Fibroblast of mammary gland (primary cell): ENCODE measurements around the gene PUM2.

Experiments
- DNase-seq: peaks from one replicate; pipeline ENCODE4 v3.0.0-alpha.2; 2010; ENCODE audit warnings: low read depth
- H3K4me3 ChIP-seq: 2 replicates; pipeline ENCODE4 v1.5.1; 2011; ENCODE audit warnings: low read depth, mild to moderate bottlenecking, low read length, moderate library complexity; ENCODE audit not compliant: control insufficient read depth
- TF ChIP-seq, protein P1 (sequence below): conservative IDR thresholded peaks from 2 replicates; pipeline ENCODE4 v1.5.1; 2011; ENCODE audit warnings: low read depth, low read length, inconsistent platforms; ENCODE audit not compliant: control insufficient read depth, insufficient read depth

PUM2 gene

DNA sequence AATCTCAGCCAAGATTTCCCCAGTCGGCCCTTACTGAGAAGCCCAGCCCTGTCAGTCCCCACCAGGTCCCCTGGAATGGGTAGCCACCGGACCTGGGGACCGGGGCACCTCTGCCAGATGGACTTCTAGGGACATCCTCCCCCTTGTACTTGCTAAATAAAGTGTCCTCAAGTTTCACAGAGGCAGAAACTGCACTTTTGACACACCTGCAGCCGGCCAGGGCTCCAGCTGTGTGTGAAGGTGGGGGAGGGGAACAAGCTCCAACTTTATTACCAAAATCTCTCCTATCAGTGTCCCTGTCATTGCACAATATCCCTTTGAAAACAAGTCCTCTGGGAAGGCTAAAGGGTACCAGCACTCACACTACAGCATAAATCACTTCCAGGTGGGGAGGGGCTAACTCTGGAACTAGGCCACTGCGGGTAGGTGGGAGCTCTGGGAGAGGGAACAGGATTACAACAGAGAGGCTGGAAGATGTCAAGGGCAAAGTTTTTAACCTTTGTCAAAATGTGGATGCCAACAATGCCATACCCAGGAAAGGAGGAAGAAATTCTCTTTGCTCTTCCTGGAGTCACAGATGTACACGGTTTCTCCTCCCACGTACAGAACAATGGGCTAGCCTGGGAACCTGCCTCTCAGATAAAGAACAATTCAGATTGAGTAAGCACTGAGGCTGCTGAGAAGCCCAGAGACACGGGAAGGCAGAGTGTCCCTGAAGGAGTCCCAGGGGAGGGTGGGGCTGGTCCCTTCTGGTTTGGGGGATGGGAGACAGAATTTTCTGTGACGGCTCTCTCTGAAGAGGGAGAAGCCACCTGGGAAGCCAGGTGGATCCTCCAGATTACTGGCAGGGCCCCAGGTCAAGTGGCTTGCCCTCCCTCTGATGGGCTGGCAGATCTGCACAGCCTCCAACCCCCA is 136.7 kb downstream of the PUM2 start:
- H3K4me3 ChIP-seq, result no peak overlapping the region
- TF ChIP-seq, protein P1, sequence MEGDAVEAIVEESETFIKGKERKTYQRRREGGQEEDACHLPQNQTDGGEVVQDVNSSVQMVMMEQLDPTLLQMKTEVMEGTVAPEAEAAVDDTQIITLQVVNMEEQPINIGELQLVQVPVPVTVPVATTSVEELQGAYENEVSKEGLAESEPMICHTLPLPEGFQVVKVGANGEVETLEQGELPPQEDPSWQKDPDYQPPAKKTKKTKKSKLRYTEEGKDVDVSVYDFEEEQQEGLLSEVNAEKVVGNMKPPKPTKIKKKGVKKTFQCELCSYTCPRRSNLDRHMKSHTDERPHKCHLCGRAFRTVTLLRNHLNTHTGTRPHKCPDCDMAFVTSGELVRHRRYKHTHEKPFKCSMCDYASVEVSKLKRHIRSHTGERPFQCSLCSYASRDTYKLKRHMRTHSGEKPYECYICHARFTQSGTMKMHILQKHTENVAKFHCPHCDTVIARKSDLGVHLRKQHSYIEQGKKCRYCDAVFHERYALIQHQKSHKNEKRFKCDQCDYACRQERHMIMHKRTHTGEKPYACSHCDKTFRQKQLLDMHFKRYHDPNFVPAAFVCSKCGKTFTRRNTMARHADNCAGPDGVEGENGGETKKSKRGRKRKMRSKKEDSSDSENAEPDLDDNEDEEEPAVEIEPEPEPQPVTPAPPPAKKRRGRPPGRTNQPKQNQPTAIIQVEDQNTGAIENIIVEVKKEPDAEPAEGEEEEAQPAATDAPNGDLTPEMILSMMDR, result no peak
- no peak for DNase-seq

DNA sequence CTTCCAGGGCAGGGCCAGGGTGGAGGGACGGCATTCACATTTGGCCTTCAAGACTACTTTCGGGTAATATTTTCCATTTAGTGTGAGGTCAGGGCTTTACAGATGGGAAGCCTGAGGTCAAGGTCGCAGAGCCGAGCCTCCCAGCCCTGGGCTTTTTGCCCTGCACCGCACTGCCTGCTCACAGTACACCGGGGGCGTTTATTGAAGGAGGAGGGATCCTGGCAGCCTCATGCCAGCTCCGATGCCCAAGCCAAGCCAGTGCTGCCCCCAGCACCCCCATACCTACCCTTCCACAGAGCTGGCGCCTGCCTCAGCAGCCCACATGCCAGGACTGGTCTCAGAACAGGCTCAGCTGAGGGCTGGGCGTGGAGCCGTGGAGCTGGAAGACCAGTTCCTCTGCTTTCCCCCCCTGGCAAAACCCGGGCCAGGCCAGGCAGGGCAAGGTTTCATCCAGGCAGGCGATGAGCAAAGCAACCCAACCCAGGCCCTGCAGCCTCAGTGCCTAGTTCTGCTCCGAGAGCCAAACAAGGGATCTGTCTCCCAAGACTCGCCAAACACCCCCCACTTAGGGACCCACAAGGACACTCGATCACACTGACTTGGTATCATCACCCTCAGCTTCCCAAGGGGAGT is 137.7 kb downstream of the PUM2 start:
- DNase-seq, result no peak
- H3K4me3 ChIP-seq, result no peak overlapping the region
- TF ChIP-seq, protein P1, result no peak

DNA sequence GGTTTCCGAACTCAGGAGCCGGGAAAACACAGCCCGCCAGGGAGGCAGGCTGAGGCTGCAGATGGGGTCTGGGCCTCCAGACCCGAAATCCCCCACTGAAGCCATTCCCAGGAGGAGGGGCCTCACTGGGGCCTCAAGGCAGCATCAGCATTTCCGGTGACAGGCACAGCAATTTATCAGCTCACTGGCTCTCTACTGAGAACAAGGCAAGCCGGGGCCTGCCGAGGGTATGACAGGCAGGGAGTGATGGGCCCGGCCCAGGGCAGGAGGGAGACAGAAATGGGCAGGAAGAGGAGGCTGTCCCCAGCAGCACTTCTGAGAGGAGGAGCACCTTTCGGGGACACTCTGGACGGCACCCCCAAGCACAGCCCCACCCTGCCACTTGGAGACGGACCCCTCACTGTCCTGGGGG is 138.2 kb downstream of the PUM2 start:
- no peak for DNase-seq
- no peak overlapping the region for H3K4me3 ChIP-seq

DNA sequence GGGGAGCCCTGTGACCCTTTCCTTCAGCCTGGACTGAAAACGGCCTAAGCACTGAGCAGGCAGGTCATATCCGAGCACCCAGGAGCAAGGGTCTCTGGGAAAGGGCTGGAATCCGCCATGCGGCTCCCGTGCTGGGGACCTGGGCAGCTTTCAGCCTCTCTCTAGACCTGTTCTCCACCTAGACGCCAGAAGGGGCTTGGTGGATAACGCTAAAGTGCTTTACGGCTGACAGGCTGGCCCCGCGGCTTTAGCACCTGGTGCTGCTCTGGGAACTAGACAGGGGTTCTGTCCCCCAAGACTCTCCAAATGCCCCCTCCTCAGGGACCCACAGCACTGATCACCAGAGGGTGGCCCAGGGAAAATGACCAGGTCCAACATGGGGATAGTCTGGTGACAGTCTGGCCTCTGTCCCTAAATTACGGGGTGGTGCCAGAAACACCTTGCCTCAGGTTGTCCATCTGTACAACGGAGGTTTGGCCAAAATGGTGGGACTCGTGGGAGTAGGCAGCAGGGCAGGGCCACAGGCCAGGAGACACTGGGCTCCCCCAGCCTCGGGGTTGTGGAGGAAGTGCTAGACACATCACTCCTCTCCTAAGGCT is 138.7 kb downstream of the PUM2 start:
- no peak for DNase-seq
- H3K4me3 ChIP-seq, result no peak overlapping the region
- TF ChIP-seq, protein P1, result no peak

More for the DNA sequence above, 138.2 kb downstream of the PUM2 start:
- TF ChIP-seq, protein P1, result no peak

DNA sequence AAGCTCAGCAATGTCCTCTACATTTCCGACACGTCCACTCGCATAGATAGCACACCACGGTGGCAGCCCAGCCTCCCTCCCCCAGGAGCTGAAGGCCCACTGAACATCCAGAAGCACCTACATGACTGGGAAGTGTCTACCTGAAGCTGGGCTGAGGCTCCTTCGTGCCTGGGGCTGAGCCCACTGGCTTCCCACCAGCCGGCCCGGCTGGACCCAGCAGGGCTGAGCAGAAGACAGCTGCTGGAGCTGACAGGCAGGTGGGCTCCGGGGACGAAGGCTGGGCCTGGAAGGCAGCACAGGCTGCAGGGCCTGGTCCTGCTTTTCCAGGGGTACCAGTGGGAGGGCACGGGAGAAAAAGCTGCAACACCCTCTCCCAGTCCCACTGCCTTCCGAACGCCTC is 139.2 kb downstream of the PUM2 start:
- no peak for DNase-seq
- TF ChIP-seq, protein P1, result no peak
- no peak overlapping the region for H3K4me3 ChIP-seq

DNA sequence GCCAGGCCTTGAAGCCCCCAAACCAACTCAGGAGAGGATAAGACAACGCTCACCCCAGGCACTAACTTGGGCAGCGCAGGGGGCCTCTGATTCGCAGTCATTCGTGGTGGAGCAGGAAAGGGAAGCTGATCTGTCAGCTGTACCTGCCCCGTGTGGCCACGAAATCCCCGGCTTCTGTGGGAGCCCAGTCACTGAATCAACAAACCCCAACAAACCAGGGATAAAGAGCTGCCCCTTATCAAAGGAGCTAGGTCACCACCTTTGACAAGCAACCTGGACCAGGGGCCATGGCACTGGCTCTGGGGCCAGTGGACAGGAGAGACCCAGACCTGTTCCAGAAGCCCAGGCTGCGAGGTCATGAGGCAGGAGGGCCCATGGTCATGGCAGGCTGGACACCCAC is 140.2 kb downstream of the PUM2 start:
- H3K4me3 ChIP-seq, result no peak overlapping the region
- TF ChIP-seq, protein P1, result no peak
- no peak for DNase-seq
